H9 (cell line): ENCODE measurements around the gene GLIS2. TPM values are rescaled to one million over a fixed set of nuclear protein-coding genes. Genes with fewer than 3 reads are reported as not detected.
A peak's percentile ranks its signal among the peaks of the same experiment; 100 is the strongest.

Experiments
- DNase-seq: peaks from one replicate; pipeline ENCODE4 v3.0.0-alpha.2; 2017
- H2AFZ ChIP-seq: one replicate; pipeline ENCODE4 v1.6.1; 2013; ENCODE audit warnings: mild to moderate bottlenecking, low read length, control low read depth, moderate library complexity
- H2AK5ac ChIP-seq: 2 replicates; pipeline ENCODE4 v1.6.1; 2013; ENCODE audit warnings: low read length, control low read depth, mixed read lengths; ENCODE audit not compliant: insufficient read length
- H2BK120ac ChIP-seq: one replicate; pipeline ENCODE4 v1.6.1; 2013; ENCODE audit warnings: low read depth, mild to moderate bottlenecking, low read length, control low read depth, inconsistent platforms; ENCODE audit not compliant: poor library complexity, severe bottlenecking
- H2BK12ac ChIP-seq: 2 replicates; pipeline ENCODE4 v1.6.1; 2013; ENCODE audit warnings: low read length, control low read depth, mixed read lengths, low read depth; ENCODE audit not compliant: insufficient read length
- H2BK15ac ChIP-seq: 2 replicates; pipeline ENCODE4 v1.6.1; 2013; ENCODE audit warnings: low read depth, low read length, control low read depth
- H2BK20ac ChIP-seq: one replicate; pipeline ENCODE4 v1.6.1; 2013; ENCODE audit warnings: low read depth, mild to moderate bottlenecking, low read length, control low read depth, inconsistent platforms; ENCODE audit not compliant: poor library complexity, severe bottlenecking
- H2BK5ac ChIP-seq: 2 replicates; pipeline ENCODE4 v1.6.1; 2013; ENCODE audit warnings: low read length, control low read depth, mixed read lengths; ENCODE audit not compliant: insufficient read length
- H3K14ac ChIP-seq: 2 replicates; pipeline ENCODE4 v1.6.1; 2013; ENCODE audit warnings: low read length, control low read depth; ENCODE audit not compliant: insufficient read depth
- H3K18ac ChIP-seq: 2 replicates; pipeline ENCODE4 v1.6.1; 2013; ENCODE audit warnings: low read depth, mild to moderate bottlenecking, mixed read lengths, low read length, control low read depth; ENCODE audit not compliant: insufficient read length
- H3K23ac ChIP-seq: 2 replicates; pipeline ENCODE4 v1.6.1; 2013; ENCODE audit warnings: low read length, control low read depth, mixed read lengths, low read depth; ENCODE audit not compliant: insufficient read length
- H3K23me2 ChIP-seq: 2 replicates; pipeline ENCODE4 v1.6.1; 2013; ENCODE audit warnings: low read depth, mild to moderate bottlenecking, mixed read lengths, low read length, control low read depth; ENCODE audit not compliant: insufficient read length, poor library complexity, severe bottlenecking
- H3K27ac ChIP-seq: 2 replicates; pipeline ENCODE4 v1.5.1; 2013; ENCODE audit warnings: low read length, control low read depth, mixed read lengths, low read depth; ENCODE audit not compliant: insufficient read length
- H3K27me3 ChIP-seq: 2 replicates; pipeline ENCODE4 v1.6.1; 2013; ENCODE audit warnings: low read length, control low read depth, inconsistent platforms; ENCODE audit not compliant: insufficient read depth
- H3K4ac ChIP-seq: 2 replicates; pipeline ENCODE4 v1.6.1; 2013; ENCODE audit warnings: low read depth, mild to moderate bottlenecking, control low read depth, inconsistent platforms, low read length, moderate library complexity
- H3K4me1 ChIP-seq: 2 replicates; pipeline ENCODE4 v1.6.1; 2013; ENCODE audit warnings: low read length, control low read depth, inconsistent platforms; ENCODE audit not compliant: insufficient read depth
- H3K4me2 ChIP-seq: 2 replicates; pipeline ENCODE4 v1.6.1; 2013; ENCODE audit warnings: low read length, control low read depth, mixed read lengths; ENCODE audit not compliant: insufficient read length, insufficient read depth
- H3K56ac ChIP-seq: 2 replicates; pipeline ENCODE4 v1.6.1; 2013; ENCODE audit warnings: low read depth, mild to moderate bottlenecking, mixed read lengths, low read length, control low read depth; ENCODE audit not compliant: insufficient read length
- H3K79me1 ChIP-seq: 2 replicates; pipeline ENCODE4 v1.6.1; 2013; ENCODE audit warnings: low read depth, mild to moderate bottlenecking, moderate library complexity, low read length, control low read depth, inconsistent platforms; ENCODE audit not compliant: insufficient read depth, poor library complexity, severe bottlenecking
- H3K79me2 ChIP-seq: 2 replicates; pipeline ENCODE4 v1.6.1; 2013; ENCODE audit warnings: low read length, control low read depth, inconsistent platforms; ENCODE audit not compliant: insufficient read depth
- H3K9ac ChIP-seq: 2 replicates; pipeline ENCODE4 v1.6.1; 2013; ENCODE audit warnings: low read length, control low read depth, mixed read lengths; ENCODE audit not compliant: insufficient read length; ENCODE audit errors: extremely low read depth
- H3K9me3 ChIP-seq: one replicate; pipeline ENCODE4 v1.6.1; 2013; ENCODE audit warnings: low read depth, low read length, inconsistent platforms; ENCODE audit not compliant: control insufficient read depth
- H3T11ph ChIP-seq: one replicate; pipeline ENCODE4 v1.6.1; 2013; ENCODE audit warnings: mild to moderate bottlenecking, low read length, control low read depth, inconsistent platforms
- H4K20me1 ChIP-seq: one replicate; pipeline ENCODE4 v1.6.1; 2013; ENCODE audit not compliant: control insufficient read depth, insufficient read length, insufficient read depth
- H4K5ac ChIP-seq: 2 replicates; pipeline ENCODE4 v1.6.1; 2013; ENCODE audit warnings: low read depth, mild to moderate bottlenecking, mixed read lengths, low read length, control low read depth; ENCODE audit not compliant: insufficient read length
- H4K8ac ChIP-seq: replicated peaks from 2 replicates; pipeline ENCODE4 v1.6.1; 2013; ENCODE audit warnings: low read length, control low read depth, mixed read lengths, low read depth; ENCODE audit not compliant: insufficient read length
- H4K91ac ChIP-seq: 2 replicates; pipeline ENCODE4 v1.6.1; 2013; ENCODE audit warnings: low read depth, mild to moderate bottlenecking, moderate library complexity, mixed read lengths, low read length, control low read depth; ENCODE audit not compliant: insufficient read length
- H3K27ac Mint-ChIP-seq, 3 experiments: 2 replicates in 2 of 3; 3 replicates in 1 of 3; pipeline ENCODE4 v1.8.0; 2020 to 2021; ENCODE audit warnings: mixed read lengths in 3 of 3, mild to moderate bottlenecking in 1 of 3, moderate library complexity in 1 of 3
- H3K27me3 Mint-ChIP-seq: 2 replicates; pipeline ENCODE4 v1.8.0; 2021; ENCODE audit warnings: low read depth, mild to moderate bottlenecking, moderate library complexity, mixed read lengths
- H3K36me3 Mint-ChIP-seq, 3 experiments: 2 replicates in 2 of 3; 3 replicates in 1 of 3; pipeline ENCODE4 v1.8.0; 2020 to 2021; ENCODE audit warnings: low read depth in 3 of 3, mixed read lengths in 3 of 3; ENCODE audit not compliant: insufficient read depth in 1 of 3
- H3K4me1 Mint-ChIP-seq, 2 experiments: 2 replicates each; pipeline ENCODE4 v1.8.0; 2020; ENCODE audit warnings: mixed read lengths in 2 of 2
- H3K4me3 Mint-ChIP-seq, 2 experiments: 2 replicates in 1 of 2; 3 replicates in 1 of 2; pipeline ENCODE4 v1.8.0; 2020 to 2021; ENCODE audit warnings: mild to moderate bottlenecking in 2 of 2, mixed read lengths in 2 of 2, moderate library complexity in 1 of 2
- H3K9me3 Mint-ChIP-seq, 2 experiments: 2 replicates in 1 of 2; 3 replicates in 1 of 2; pipeline ENCODE4 v1.8.0; 2020; ENCODE audit warnings: mild to moderate bottlenecking in 2 of 2, mixed read lengths in 2 of 2, moderate library complexity in 1 of 2
- CTCF ChIP-seq: fragments of 200-600 bp; sonication (generic); conservative IDR thresholded peaks from 3 replicates; pipeline ENCODE4 v1.8.0; 2021; ENCODE audit warnings: antibody characterized with exemption, mild to moderate bottlenecking
- WGBS: extraction: QIAGEN DNeasy Blood & Tissue Kit; methylation state at CpG from one replicate; pipeline ENCODE4 v1.1.7; 2013; ENCODE audit warnings: missing lambda C conversion rate, low lambda C conversion rate, mixed read lengths; ENCODE audit not compliant: insufficient read length; ENCODE audit errors: extremely low coverage; 5-methylcytosine and 5-hydroxymethylcytosine counted together
- total RNA-seq: library from RNA; stranded (reverse); gene quantifications from 2 replicates; pipeline ENCODE4 v1.2.1, GENCODE V29; 2021

The GLIS2 gene
- total RNA-seq, 1 experiment from 2014 or later = 14.3 TPM

- no peak within 1 kb of the TSS for H2BK20ac ChIP-seq
- no peak within 1 kb of the TSS for H3K23ac ChIP-seq
- H3K4ac ChIP-seq = no peak within 1 kb of the TSS
- no peaks in the 10 kb centered on the region for H3K79me1 ChIP-seq
- H3K36me3 Mint-ChIP-seq = peaks cover 0 to 3% (median 2%) of the 10 kb centered on the region in 3 experiments; a peak in 1 of 7 replicates
- no peak within 1 kb of the TSS for H3K56ac ChIP-seq
- no peak within 1 kb of the TSS for H2AK5ac ChIP-seq
- peak within 1 kb of the TSS; percentile 75 to 94 for H3K4me3 Mint-ChIP-seq
- H3K9me3 Mint-ChIP-seq = no peaks in the 10 kb centered on the region
- H2BK12ac ChIP-seq = no peak within 1 kb of the TSS
- H3T11ph ChIP-seq = no peak within 1 kb of the TSS
- H3K27ac Mint-ChIP-seq = peak within 1 kb of the TSS in 1 of 3 experiments; percentile 67; a peak in 1 of 7 replicates
- peak; percentile 79 for DNase-seq
- no peak within 1 kb of the TSS for H4K91ac ChIP-seq
- H3K79me2 ChIP-seq = peaks cover 1% of the 10 kb centered on the region; the same call in 1 of the 2 replicates
- no peak within 1 kb of the TSS for H3K18ac ChIP-seq
- H3K14ac ChIP-seq = no peak within 1 kb of the TSS
- no peak within 1 kb of the TSS for H3K9ac ChIP-seq
- H3K27me3 Mint-ChIP-seq = no peaks in the 10 kb centered on the region
- no peak within 1 kb of the TSS for H3K27ac ChIP-seq
- TF ChIP-seq CTCF = no peak
- H3K27me3 ChIP-seq = no peaks in the 10 kb centered on the region
- H3K9me3 ChIP-seq = no peaks in the 10 kb centered on the region
- peak within 1 kb of the TSS; percentile 58 for H3K4me2 ChIP-seq
- no peaks in the 10 kb centered on the region for H3K23me2 ChIP-seq
- peaks cover 8% of the 10 kb centered on the region; the same call in 1 of the 2 replicates for H3K4me1 ChIP-seq
- H2BK120ac ChIP-seq = no peak within 1 kb of the TSS
- no peaks in the 10 kb centered on the region for H4K20me1 ChIP-seq
- WGBS = no CpG with 5 or more reads among the region's 50 CpGs
- no peak within 1 kb of the TSS for H4K5ac ChIP-seq
- no peak within 1 kb of the TSS for H2BK5ac ChIP-seq
- H2BK15ac ChIP-seq = no peak within 1 kb of the TSS
- peaks cover 20 to 31% of the 10 kb centered on the region in 2 experiments for H3K4me1 Mint-ChIP-seq
- H2AFZ ChIP-seq = no peak within 1 kb of the TSS
- no peak within 1 kb of the TSS for H4K8ac ChIP-seq
Observed at GRCh38 chr16:4371357-4372000, 55.6 kb downstream of the GLIS2 start, which contains the start of gene VASN. VASN (plus strand) TSS chr16:4371848; CDS start chr16:4380878, 9,030 bp downstream.
